Large intestine (tissue), 3 donors: ENCODE results near the gene ACADSB. TPM values are rescaled to one million over a fixed set of nuclear protein-coding genes. Genes with fewer than 3 reads are reported as not detected.

Experiments
- DNase-seq, 2 donors: peaks; one replicate each; pipeline versions ENCODE4 v3.0.0 to v3.0.0-alpha.2; 2013
- H3K27ac ChIP-seq: one replicate; pipeline ENCODE4 v1.5.1; 2013; ENCODE audit warnings: low read length
- H3K27me3 ChIP-seq: 2 replicates; pipeline ENCODE4 v1.6.1; 2013; ENCODE audit warnings: low read length; ENCODE audit not compliant: control insufficient read depth, insufficient read depth
- H3K36me3 ChIP-seq: 2 replicates; pipeline ENCODE4 v1.6.1; 2013; ENCODE audit warnings: low read length; ENCODE audit not compliant: control insufficient read depth, insufficient read depth
- H3K4me1 ChIP-seq: one replicate; pipeline ENCODE4 v1.6.1; 2013; ENCODE audit warnings: low read length; ENCODE audit not compliant: control insufficient read depth, insufficient read depth
- H3K4me3 ChIP-seq: one replicate; pipeline ENCODE4 v1.5.1; 2013; ENCODE audit warnings: low read length
- H3K9me3 ChIP-seq: one replicate; pipeline ENCODE4 v1.6.1; 2013; ENCODE audit warnings: mild to moderate bottlenecking, low read depth, low read length, moderate library complexity; ENCODE audit not compliant: control insufficient read depth
- WGBS: methylation state at CpG from one replicate; pipeline ENCODE4 v1.1.5; 2013; ENCODE audit warnings: low lambda C conversion rate; ENCODE audit not compliant: insufficient coverage; 5-methylcytosine and 5-hydroxymethylcytosine counted together
- polyA plus RNA-seq: library from polyadenylated mRNA; unstranded; fragments of 120-200 nt; gene quantifications from one replicate; pipeline ENCODE4 v1.2.1, GENCODE V29; 2013

The ACADSB gene
- polyA plus RNA-seq, 1 donor = 19.6 TPM

- no peaks in the 10 kb centered on the region for H3K4me1 ChIP-seq
- no peak overlapping the region for H3K4me3 ChIP-seq
- DNase-seq = no peak
- no peaks in the 10 kb centered on the region for H3K9me3 ChIP-seq
- H3K36me3 ChIP-seq = no peaks in the 10 kb centered on the region
- no peak overlapping the region for H3K27ac ChIP-seq
- H3K27me3 ChIP-seq = peaks cover 9% of the 10 kb centered on the region
- 100% methylated on average over 2 of the region's 10 CpGs for WGBS
Observed at GRCh38 chr10:123068087-123068853, 59.5 kb downstream of the ACADSB start.

- no peaks in the 10 kb centered on the region for H3K4me1 ChIP-seq
Observed at GRCh38 chr10:123069246-123069986, 60.6 kb downstream of the ACADSB start.

GRCh38 chr10:123073187-123073586 lies 64.4 kb downstream of the ACADSB start:
- Histone ChIP-seq H3K27ac (no peak overlapping the region), H3K9me3 (no peaks in the 10 kb centered on the region), H3K4me1 (no peaks in the 10 kb centered on the region), H3K27me3 (peaks cover 2% of the 10 kb centered on the region), H3K4me3 (no peak overlapping the region), H3K36me3 (no peaks in the 10 kb centered on the region)
- DNase-seq = no peak
- WGBS = no CpG with 5 or more reads among the region's 6 CpGs

More at GRCh38 chr10:123069246-123069986, 60.6 kb downstream of the ACADSB start:
- WGBS = 82% methylated on average over 2 of the region's 8 CpGs
- Histone ChIP-seq H3K4me3 (no peak overlapping the region), H3K9me3 (no peaks in the 10 kb centered on the region), H3K36me3 (no peaks in the 10 kb centered on the region), H3K27ac (no peak overlapping the region), H3K27me3 (peaks cover 6% of the 10 kb centered on the region)
- DNase-seq = no peak

- H3K4me1 ChIP-seq = no peaks in the 10 kb centered on the region
- H3K9me3 ChIP-seq = no peaks in the 10 kb centered on the region
- WGBS = 67% methylated on average over 1 of the region's 5 CpGs
Observed at GRCh38 chr10:123074215-123074614, 65.4 kb downstream of the ACADSB start.

GRCh38 chr10:123081896-123082295 lies 73.1 kb downstream of the ACADSB start:
- WGBS = no CpG with 5 or more reads among the region's 7 CpGs
- Histone ChIP-seq H3K27ac (no peak overlapping the region), H3K9me3 (no peaks in the 10 kb centered on the region), H3K36me3 (no peaks in the 10 kb centered on the region), H3K4me3 (no peak overlapping the region), H3K4me1 (no peaks in the 10 kb centered on the region), H3K27me3 (peaks cover 3% of the 10 kb centered on the region)
- no peak for DNase-seq

More at GRCh38 chr10:123074215-123074614, 65.4 kb downstream of the ACADSB start:
- no peak overlapping the region for H3K4me3 ChIP-seq
- H3K36me3 ChIP-seq = no peaks in the 10 kb centered on the region
- H3K27me3 ChIP-seq = peaks cover 2% of the 10 kb centered on the region
- no peak overlapping the region for H3K27ac ChIP-seq
- no peak for DNase-seq

GRCh38 chr10:123083811-123084210 lies 75.0 kb downstream of the ACADSB start:
- DNase-seq = no peak
- H3K27ac ChIP-seq = no peak overlapping the region
- no CpG with 5 or more reads among the region's 6 CpGs for WGBS
- H3K4me1 ChIP-seq = no peaks in the 10 kb centered on the region
- H3K27me3 ChIP-seq = peaks cover 3% of the 10 kb centered on the region
- no peak overlapping the region for H3K4me3 ChIP-seq
- H3K9me3 ChIP-seq = no peaks in the 10 kb centered on the region
- H3K36me3 ChIP-seq = no peaks in the 10 kb centered on the region

GRCh38 chr10:123086281-123086680 lies 77.5 kb downstream of the ACADSB start:
- no peak overlapping the region for H3K27ac ChIP-seq
- H3K4me1 ChIP-seq = no peaks in the 10 kb centered on the region
- no peaks in the 10 kb centered on the region for H3K9me3 ChIP-seq
- WGBS = 98% methylated on average over 5 of the region's 7 CpGs
- no peak overlapping the region for H3K4me3 ChIP-seq
- peaks cover 3% of the 10 kb centered on the region for H3K27me3 ChIP-seq
- no peaks in the 10 kb centered on the region for H3K36me3 ChIP-seq
- DNase-seq = no peak

GRCh38 chr10:123087348-123087747 lies 78.5 kb downstream of the ACADSB start:
- DNase-seq = no peak
- WGBS = no CpG with 5 or more reads among the region's 4 CpGs
- Histone ChIP-seq H3K36me3 (no peaks in the 10 kb centered on the region), H3K4me1 (no peaks in the 10 kb centered on the region), H3K27ac (no peak overlapping the region), H3K4me3 (no peak overlapping the region), H3K9me3 (no peaks in the 10 kb centered on the region), H3K27me3 (peaks cover 8% of the 10 kb centered on the region)

GRCh38 chr10:123087786-123088185 lies 79.0 kb downstream of the ACADSB start:
- Histone ChIP-seq H3K36me3 (no peaks in the 10 kb centered on the region), H3K27me3 (peaks cover 10% of the 10 kb centered on the region), H3K4me3 (no peak overlapping the region), H3K4me1 (no peaks in the 10 kb centered on the region), H3K27ac (no peak overlapping the region), H3K9me3 (no peaks in the 10 kb centered on the region)
- WGBS = 17% methylated on average over 1 of the region's 3 CpGs
- DNase-seq = no peak

GRCh38 chr10:123092635-123093414 lies 84.0 kb downstream of the ACADSB start:
- 80% methylated on average over 1 of the region's 14 CpGs for WGBS
- H3K4me1 ChIP-seq = no peaks in the 10 kb centered on the region
- peaks cover 15% of the 10 kb centered on the region for H3K27me3 ChIP-seq

More at GRCh38 chr10:123092635-123093414, 84.0 kb downstream of the ACADSB start:
- Histone ChIP-seq H3K9me3 (no peaks in the 10 kb centered on the region), H3K27ac (no peak overlapping the region), H3K4me3 (no peak overlapping the region), H3K36me3 (no peaks in the 10 kb centered on the region)
- no peak for DNase-seq
